ENCODE results near the gene ATP5F1D. TPM values are rescaled to one million over a fixed set of nuclear protein-coding genes. Genes with fewer than 3 reads are reported as not detected.

The ATP5F1D gene
- total RNA-seq, 1 experiment from 2014 or later: 102 TPM

- POLR2A ChIA-PET (ENCODE audit: unreplicated experiment): no interaction called here
- H3K9ac ChIP-seq (ENCODE audit: low read length): no peak overlapping the region
- ATAC-seq: no peak
Measured at GRCh38 chr19:1226522-1227303, 14.8 kb upstream of the ATP5F1D start.

GRCh38 chr19:1227304-1228054, 14.1 kb upstream of the ATP5F1D start:
- H3K27ac ChIP-seq (ENCODE audit: low read length): no peak overlapping the region
- ATAC-seq (no peak), DNase-seq (no peak)
- H3K36me3 ChIP-seq (ENCODE audit: low read depth, low read length): no peaks in the 10 kb centered on the region
- no peaks in the 10 kb centered on the region for H3K9me3 ChIP-seq (ENCODE audit: low read length)
- H3K9me2 ChIP-seq (replicated peaks; ENCODE audit: low read length): no peaks in the 10 kb centered on the region
- H3K4me2 ChIP-seq (ENCODE audit: low read length): no peak overlapping the region
- H3K79me2 ChIP-seq (ENCODE audit: low read length): no peaks in the 10 kb centered on the region
- BruUV-seq (replicated peaks): no TSS peak
- POLR2A ChIA-PET (ENCODE audit: unreplicated experiment): interaction anchor here (0.6 kb wide), 2 partner anchors 47 to 551 kb away, joined by 17 to 19 read pairs; no protein-coding TSS in a partner anchor
- H3K27me3 ChIP-seq (ENCODE audit: low read length): no peaks in the 10 kb centered on the region
- H3F3A ChIP-seq (ENCODE audit: low read length, unreplicated experiment): no peaks in the 10 kb centered on the region
- intact Hi-C loops (cut with micrococcal nuclease): no loop called here
- H3K9ac ChIP-seq (ENCODE audit: low read length): no peak overlapping the region
- H3K4me3 ChIP-seq (ENCODE audit: low read length): no peak overlapping the region
- TF ChIP-seq EZH2 (IDR thresholded peaks at IDR 0.05; ENCODE audit: low read length, unreplicated experiment): no peak
- no peak for TF ChIP-seq EZH2phosphoT487 (IDR thresholded peaks at IDR 0.05; ENCODE audit: borderline replicate concordance, low read length)
- no peak for TF ChIP-seq CTCF (conservative IDR thresholded peaks at IDR 0.05; ENCODE audit: low read depth, low read length)
- no peak overlapping the region for H2AFZ ChIP-seq (ENCODE audit: low read length)
- H3K4me1 ChIP-seq (ENCODE audit: insufficient read depth, low read length): peaks cover 10% of the 10 kb centered on the region
- no peaks in the 10 kb centered on the region for H4K20me1 ChIP-seq (ENCODE audit: low read length)
- CTCF ChIA-PET: no interaction called here

More at GRCh38 chr19:1226522-1227303, 14.8 kb upstream of the ATP5F1D start:
- Histone ChIP-seq H3K27ac (ENCODE audit: low read length) (no peak overlapping the region), H4K20me1 (ENCODE audit: low read length) (no peaks in the 10 kb centered on the region), H3K9me2 (replicated peaks; ENCODE audit: low read length) (no peaks in the 10 kb centered on the region), H3K36me3 (ENCODE audit: low read depth, low read length) (no peaks in the 10 kb centered on the region), H3K4me1 (ENCODE audit: insufficient read depth, low read length) (peaks cover 2% of the 10 kb centered on the region; the same call in 1 of the 2 replicates), H3K9me3 (ENCODE audit: low read length) (no peaks in the 10 kb centered on the region), H3K27me3 (ENCODE audit: low read length) (no peaks in the 10 kb centered on the region), H3K79me2 (ENCODE audit: low read length) (no peaks in the 10 kb centered on the region), H3F3A (ENCODE audit: low read length, unreplicated experiment) (no peaks in the 10 kb centered on the region), H3K4me2 (ENCODE audit: low read length) (no peak overlapping the region), H2AFZ (ENCODE audit: low read length) (no peak overlapping the region), H3K4me3 (ENCODE audit: low read length) (no peak overlapping the region)
- CTCF ChIA-PET: no interaction called here
- intact Hi-C loops (cut with micrococcal nuclease): no loop called here
- TF ChIP-seq CTCF (conservative IDR thresholded peaks at IDR 0.05; ENCODE audit: low read depth, low read length) (no peak), EZH2 (IDR thresholded peaks at IDR 0.05; ENCODE audit: low read length, unreplicated experiment) (no peak), EZH2phosphoT487 (IDR thresholded peaks at IDR 0.05; ENCODE audit: borderline replicate concordance, low read length) (no peak)
- no peak for DNase-seq
- BruUV-seq (replicated peaks): no TSS peak

All from PC-3 (cell line).